AG10803 (cell line): ENCODE results near the gene PCDHGA8.
A peak's percentile ranks its signal among the peaks of the same experiment; 100 is the strongest.
"Not testable (repeated sequence)": the region's sequence is repeated elsewhere in the genome, so short reads cannot be mapped to it uniquely, and the experiment has no call there.

Source experiments
- DNase-seq: peaks from one replicate; pipeline ENCODE4 v3.0.0; 2010; ENCODE audit warnings: low read depth
- H3K4me3 ChIP-seq: 2 replicates; pipeline ENCODE4 v1.5.1; 2011; ENCODE audit warnings: mild to moderate bottlenecking, low read length, control low read depth
- TF ChIP-seq, protein P1 (sequence below): conservative IDR thresholded peaks from 2 replicates; pipeline ENCODE4 v1.5.1; 2011; ENCODE audit warnings: mild to moderate bottlenecking, low read length, control low read depth, inconsistent platforms

PCDHGA8 gene

DNA sequence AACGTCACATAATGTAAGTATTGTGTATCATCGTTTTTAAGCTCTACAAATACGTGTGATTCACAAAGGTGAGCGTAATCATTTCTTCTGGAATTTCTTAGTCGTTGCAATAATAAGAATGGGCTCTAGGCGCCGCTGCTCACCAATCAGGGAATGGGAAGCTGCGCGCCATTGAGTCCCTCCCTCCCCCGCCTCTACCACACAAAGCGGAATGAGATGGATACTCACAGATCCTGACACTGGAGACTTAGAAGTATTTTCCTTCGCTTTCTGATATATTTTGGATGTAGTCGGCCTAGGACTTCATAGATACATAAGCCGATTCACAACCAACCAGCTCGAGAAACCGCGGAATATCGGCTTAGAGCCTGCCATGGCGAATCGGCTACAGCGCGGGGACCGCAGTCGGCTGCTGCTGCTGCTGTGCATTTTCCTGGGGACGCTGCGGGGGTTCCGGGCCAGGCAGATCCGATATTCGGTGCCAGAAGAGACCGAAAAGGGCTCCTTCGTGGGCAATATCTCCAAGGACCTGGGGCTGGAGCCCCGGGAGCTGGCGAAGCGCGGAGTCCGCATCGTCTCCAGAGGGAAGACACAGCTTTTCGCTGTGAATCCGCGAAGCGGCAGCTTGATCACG is 28.5 kb downstream of the PCDHGA8 start, which contains the start of gene PCDHGA11:
TSS of gene PCDHGA11 (plus strand) at position 197 of the 634 bp plus-strand sequence. CDS start at position 374, 177 bp downstream.
- H3K4me3 ChIP-seq = peak within 1 kb of the TSS; percentile 61
- TF ChIP-seq, protein P1, sequence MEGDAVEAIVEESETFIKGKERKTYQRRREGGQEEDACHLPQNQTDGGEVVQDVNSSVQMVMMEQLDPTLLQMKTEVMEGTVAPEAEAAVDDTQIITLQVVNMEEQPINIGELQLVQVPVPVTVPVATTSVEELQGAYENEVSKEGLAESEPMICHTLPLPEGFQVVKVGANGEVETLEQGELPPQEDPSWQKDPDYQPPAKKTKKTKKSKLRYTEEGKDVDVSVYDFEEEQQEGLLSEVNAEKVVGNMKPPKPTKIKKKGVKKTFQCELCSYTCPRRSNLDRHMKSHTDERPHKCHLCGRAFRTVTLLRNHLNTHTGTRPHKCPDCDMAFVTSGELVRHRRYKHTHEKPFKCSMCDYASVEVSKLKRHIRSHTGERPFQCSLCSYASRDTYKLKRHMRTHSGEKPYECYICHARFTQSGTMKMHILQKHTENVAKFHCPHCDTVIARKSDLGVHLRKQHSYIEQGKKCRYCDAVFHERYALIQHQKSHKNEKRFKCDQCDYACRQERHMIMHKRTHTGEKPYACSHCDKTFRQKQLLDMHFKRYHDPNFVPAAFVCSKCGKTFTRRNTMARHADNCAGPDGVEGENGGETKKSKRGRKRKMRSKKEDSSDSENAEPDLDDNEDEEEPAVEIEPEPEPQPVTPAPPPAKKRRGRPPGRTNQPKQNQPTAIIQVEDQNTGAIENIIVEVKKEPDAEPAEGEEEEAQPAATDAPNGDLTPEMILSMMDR = peak; percentile 65
- peak; percentile 63 for DNase-seq

DNA sequence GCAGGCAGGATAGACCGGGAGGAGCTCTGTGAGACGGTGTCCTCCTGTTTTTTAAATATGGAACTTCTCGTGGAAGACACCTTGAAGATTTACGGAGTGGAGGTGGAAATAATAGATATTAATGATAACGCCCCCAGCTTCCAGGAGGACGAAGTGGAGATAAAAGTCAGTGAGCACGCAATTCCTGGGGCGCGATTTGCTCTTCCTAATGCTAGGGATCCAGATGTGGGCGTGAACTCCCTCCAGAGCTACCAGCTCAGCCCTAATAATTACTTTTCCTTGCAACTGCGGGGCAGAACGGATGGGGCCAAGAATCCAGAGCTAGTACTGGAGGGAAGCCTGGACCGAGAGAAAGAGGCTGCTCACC is 29.0 kb downstream of the PCDHGA8 start:
- TF ChIP-seq, protein P1 = no peak
- no peak for DNase-seq
- peak overlapping the region; percentile 61 for H3K4me3 ChIP-seq

DNA sequence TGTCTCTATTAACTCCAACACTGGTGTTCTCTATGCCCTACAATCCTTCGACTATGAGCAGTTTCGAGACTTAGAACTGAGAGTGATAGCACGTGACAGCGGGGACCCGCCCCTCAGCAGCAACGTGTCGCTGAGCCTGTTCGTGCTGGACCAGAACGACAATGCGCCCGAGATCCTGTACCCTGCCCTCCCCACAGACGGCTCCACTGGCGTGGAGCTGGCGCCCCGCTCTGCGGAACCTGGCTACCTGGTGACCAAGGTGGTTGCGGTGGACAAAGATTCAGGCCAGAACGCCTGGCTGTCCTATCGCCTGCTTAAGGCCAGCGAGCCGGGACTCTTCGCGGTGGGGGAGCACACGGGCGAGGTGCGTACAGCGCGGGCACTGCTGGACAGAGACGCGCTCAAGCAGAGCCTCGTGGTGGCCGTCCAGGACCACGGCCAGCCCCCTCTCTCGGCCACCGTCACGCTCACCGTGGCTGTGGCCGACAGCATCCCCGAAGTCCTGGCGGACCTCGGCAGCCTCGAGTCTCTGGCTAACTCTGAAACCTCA is 30.4 kb downstream of the PCDHGA8 start:
- TF ChIP-seq, protein P1 = no peak
- no peak overlapping the region for H3K4me3 ChIP-seq
- no peak for DNase-seq

DNA sequence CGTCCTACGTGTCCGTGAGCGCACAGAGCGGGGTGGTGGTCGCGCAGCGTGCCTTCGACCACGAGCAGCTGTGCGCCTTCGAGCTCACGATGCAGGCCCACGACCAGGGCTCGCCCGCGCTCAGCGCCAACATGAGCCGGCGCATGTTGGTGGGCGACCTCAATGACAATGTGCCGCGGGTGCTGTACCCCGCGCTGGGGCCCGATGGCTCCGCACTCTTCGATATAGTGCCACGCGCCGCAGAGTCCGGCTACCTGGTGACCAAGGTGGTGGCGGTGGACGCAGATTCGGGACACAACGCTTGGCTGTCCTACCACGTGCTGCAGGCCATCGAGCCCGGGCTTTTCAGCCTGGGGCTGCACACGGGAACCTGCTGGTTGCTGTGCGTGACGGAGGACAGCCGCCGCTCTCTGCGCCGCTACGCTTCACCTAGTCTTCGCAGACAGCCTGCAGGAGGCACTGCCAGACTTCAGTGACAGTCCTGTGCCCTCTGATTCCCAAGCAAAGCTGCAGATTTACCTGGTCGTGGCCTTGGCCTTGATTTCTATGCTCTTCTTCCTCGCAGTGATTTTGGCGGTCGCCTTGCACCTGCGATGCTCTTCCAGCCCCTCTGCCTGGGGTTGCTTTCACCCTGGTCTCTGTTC is 35.5 kb downstream of the PCDHGA8 start:
- DNase-seq = no peak
- H3K4me3 ChIP-seq = no peak overlapping the region
- TF ChIP-seq, protein P1 = no peak

DNA sequence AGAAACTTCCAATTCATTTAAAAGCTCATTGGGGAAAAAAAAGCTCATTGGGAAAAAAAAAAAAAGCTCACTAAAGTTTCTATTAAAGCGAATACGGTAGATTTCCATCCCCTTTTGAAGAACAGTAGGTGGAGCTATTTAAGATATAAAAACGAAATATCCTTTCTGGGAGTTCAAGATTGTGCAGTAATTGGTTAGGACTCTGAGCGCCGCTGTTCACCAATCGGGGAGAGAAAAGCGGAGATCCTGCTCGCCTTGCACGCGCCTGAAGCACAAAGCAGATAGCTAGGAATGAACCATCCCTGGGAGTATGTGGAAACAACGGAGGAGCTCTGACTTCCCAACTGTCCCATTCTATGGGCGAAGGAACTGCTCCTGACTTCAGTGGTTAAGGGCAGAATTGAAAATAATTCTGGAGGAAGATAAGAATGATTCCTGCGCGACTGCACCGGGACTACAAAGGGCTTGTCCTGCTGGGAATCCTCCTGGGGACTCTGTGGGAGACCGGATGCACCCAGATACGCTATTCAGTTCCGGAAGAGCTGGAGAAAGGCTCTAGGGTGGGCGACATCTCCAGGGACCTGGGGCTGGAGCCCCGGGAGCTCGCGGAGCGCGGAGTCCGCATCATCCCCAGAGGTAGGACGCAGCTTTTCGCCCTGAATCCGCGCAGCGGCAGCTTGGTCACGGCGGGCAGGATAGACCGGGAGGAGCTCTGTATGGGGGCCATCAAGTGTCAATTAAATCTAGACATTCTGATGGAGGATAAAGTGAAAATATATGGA is 38.1 kb downstream of the PCDHGA8 start, which contains the start of gene PCDHGA12:
TSS of gene PCDHGA12 (plus strand) at position 176 of the 782 bp plus-strand sequence. CDS start at position 429, 253 bp downstream.
- peak within 1 kb of the TSS; percentile 54 for H3K4me3 ChIP-seq
- TF ChIP-seq, protein P1 = peak; percentile 75
- DNase-seq = peak; percentile 92

DNA sequence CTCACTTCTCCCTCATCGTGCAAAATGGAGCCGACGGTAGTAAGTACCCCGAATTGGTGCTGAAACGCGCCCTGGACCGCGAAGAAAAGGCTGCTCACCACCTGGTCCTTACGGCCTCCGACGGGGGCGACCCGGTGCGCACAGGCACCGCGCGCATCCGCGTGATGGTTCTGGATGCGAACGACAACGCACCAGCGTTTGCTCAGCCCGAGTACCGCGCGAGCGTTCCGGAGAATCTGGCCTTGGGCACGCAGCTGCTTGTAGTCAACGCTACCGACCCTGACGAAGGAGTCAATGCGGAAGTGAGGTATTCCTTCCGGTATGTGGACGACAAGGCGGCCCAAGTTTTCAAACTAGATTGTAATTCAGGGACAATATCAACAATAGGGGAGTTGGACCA is 38.9 kb downstream of the PCDHGA8 start:
- peak; percentile 18 for DNase-seq
- peak overlapping the region; percentile 54 for H3K4me3 ChIP-seq
- TF ChIP-seq, protein P1 = no peak

DNA sequence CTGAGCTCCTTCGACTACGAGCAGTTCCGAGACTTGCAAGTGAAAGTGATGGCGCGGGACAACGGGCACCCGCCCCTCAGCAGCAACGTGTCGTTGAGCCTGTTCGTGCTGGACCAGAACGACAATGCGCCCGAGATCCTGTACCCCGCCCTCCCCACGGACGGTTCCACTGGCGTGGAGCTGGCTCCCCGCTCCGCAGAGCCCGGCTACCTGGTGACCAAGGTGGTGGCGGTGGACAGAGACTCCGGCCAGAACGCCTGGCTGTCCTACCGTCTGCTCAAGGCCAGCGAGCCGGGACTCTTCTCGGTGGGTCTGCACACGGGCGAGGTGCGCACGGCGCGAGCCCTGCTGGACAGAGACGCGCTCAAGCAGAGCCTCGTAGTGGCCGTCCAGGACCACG is 39.9 kb downstream of the PCDHGA8 start:
- H3K4me3 ChIP-seq, DNase-seq: not testable (repeated sequence)

DNA sequence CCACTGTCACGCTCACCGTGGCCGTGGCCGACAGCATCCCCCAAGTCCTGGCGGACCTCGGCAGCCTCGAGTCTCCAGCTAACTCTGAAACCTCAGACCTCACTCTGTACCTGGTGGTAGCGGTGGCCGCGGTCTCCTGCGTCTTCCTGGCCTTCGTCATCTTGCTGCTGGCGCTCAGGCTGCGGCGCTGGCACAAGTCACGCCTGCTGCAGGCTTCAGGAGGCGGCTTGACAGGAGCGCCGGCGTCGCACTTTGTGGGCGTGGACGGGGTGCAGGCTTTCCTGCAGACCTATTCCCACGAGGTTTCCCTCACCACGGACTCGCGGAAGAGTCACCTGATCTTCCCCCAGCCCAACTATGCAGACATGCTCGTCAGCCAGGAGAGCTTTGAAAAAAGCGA is 40.3 kb downstream of the PCDHGA8 start:
- not testable (repeated sequence) for H3K4me3 ChIP-seq, DNase-seq
